Mesenchymal stem cell (in vitro differentiated cells and primary cell): ENCODE measurements around the gene PANK4.

Experiments used
- DNase-seq: peaks from one replicate; pipeline ENCODE4 v3.0.0-alpha.2; 2013
- H2AFZ ChIP-seq: one replicate; pipeline ENCODE4 v1.6.1; 2013; ENCODE audit warnings: low read depth, mild to moderate bottlenecking, control low read depth, inconsistent platforms, low read length, moderate library complexity
- H2AK5ac ChIP-seq: 2 replicates; pipeline ENCODE4 v1.6.1; 2013; ENCODE audit warnings: low read length, moderate library complexity, mild to moderate bottlenecking, inconsistent platforms; ENCODE audit not compliant: severe bottlenecking
- H2BK120ac ChIP-seq: one replicate; pipeline ENCODE4 v1.6.1; 2013; ENCODE audit warnings: low read depth, mild to moderate bottlenecking, inconsistent platforms, low read length, moderate library complexity
- H2BK12ac ChIP-seq, 2 experiments: one replicate each; pipeline ENCODE4 v1.6.1; 2013; ENCODE audit warnings: inconsistent platforms in 2 of 2, low read length in 2 of 2, mild to moderate bottlenecking in 2 of 2, moderate library complexity in 2 of 2, control low read depth in 1 of 2
- H2BK15ac ChIP-seq: one replicate; pipeline ENCODE4 v1.6.1; 2013; ENCODE audit warnings: mild to moderate bottlenecking, low read depth, inconsistent platforms; ENCODE audit not compliant: poor library complexity, severe bottlenecking
- H2BK5ac ChIP-seq: 2 replicates; pipeline ENCODE4 v1.6.1; 2013; ENCODE audit warnings: low read depth, mild to moderate bottlenecking, low read length, control low read depth, inconsistent platforms; ENCODE audit not compliant: poor library complexity, severe bottlenecking
- H3K14ac ChIP-seq, 2 experiments: one replicate each; pipeline ENCODE4 v1.6.1; 2013; ENCODE audit warnings: inconsistent platforms in 2 of 2, low read length in 2 of 2, control low read depth in 1 of 2, mild to moderate bottlenecking in 1 of 2, moderate library complexity in 1 of 2
- H3K18ac ChIP-seq, 2 experiments: one replicate each; pipeline ENCODE4 v1.6.1; 2013; ENCODE audit warnings: inconsistent platforms in 2 of 2, low read length in 2 of 2, control low read depth in 1 of 2, low read depth in 1 of 2, mild to moderate bottlenecking in 1 of 2
- H3K23ac ChIP-seq, 2 experiments: one replicate each; pipeline ENCODE4 v1.6.1; 2013; ENCODE audit warnings: inconsistent platforms in 2 of 2, low read length in 2 of 2, mild to moderate bottlenecking in 2 of 2, moderate library complexity in 2 of 2, control low read depth in 1 of 2
- H3K27ac ChIP-seq: 2 replicates; pipeline ENCODE4 v1.5.1; 2013; ENCODE audit warnings: mild to moderate bottlenecking, moderate library complexity, low read length, control low read depth, inconsistent platforms; ENCODE audit not compliant: poor library complexity, severe bottlenecking
- H3K27me3 ChIP-seq, 2 experiments: 2 replicates each; pipeline versions ENCODE4 v1.6.1 to v1.7.0; 2013; ENCODE audit warnings: low read length in 2 of 2, mild to moderate bottlenecking in 2 of 2, moderate library complexity in 2 of 2, control low read depth in 1 of 2, inconsistent platforms in 1 of 2; ENCODE audit not compliant: control insufficient read depth in 1 of 2, insufficient read depth in 1 of 2
- H3K36me3 ChIP-seq, 2 experiments: 2 replicates each; pipeline versions ENCODE4 v1.6.1 to v1.7.0; 2013; ENCODE audit warnings: low read length in 2 of 2, control low read depth in 1 of 2, inconsistent platforms in 1 of 2, low read depth in 1 of 2, mild to moderate bottlenecking in 1 of 2; ENCODE audit not compliant: insufficient read depth in 2 of 2, control insufficient read depth in 1 of 2
- H3K4ac ChIP-seq, 2 experiments: one replicate each; pipeline ENCODE4 v1.6.1; 2013; ENCODE audit warnings: inconsistent platforms in 2 of 2, low read length in 2 of 2, mild to moderate bottlenecking in 2 of 2, moderate library complexity in 2 of 2, control low read depth in 1 of 2, low read depth in 1 of 2
- H3K4me1 ChIP-seq: 2 replicates; pipeline ENCODE4 v1.6.1; 2013; ENCODE audit warnings: low read depth, low read length, control low read depth; ENCODE audit not compliant: control insufficient read depth, insufficient read depth
- H3K4me2 ChIP-seq: 2 replicates; pipeline ENCODE4 v1.6.1; 2013; ENCODE audit warnings: low read length, mild to moderate bottlenecking, inconsistent platforms; ENCODE audit not compliant: poor library complexity, severe bottlenecking
- H3K4me3 ChIP-seq, 2 experiments: 2 replicates each; pipeline versions ENCODE4 v1.5.1 to v1.7.0; 2013; ENCODE audit warnings: low read length in 2 of 2, mild to moderate bottlenecking in 2 of 2, control low read depth in 1 of 2, low read depth in 1 of 2; ENCODE audit not compliant: insufficient read depth in 1 of 2
- H3K79me1 ChIP-seq: replicated peaks from 2 replicates; pipeline ENCODE4 v1.6.1; 2013; ENCODE audit warnings: mild to moderate bottlenecking, control low read depth, low read length, inconsistent platforms; ENCODE audit not compliant: poor library complexity, severe bottlenecking
- H3K9ac ChIP-seq: 2 replicates; pipeline ENCODE4 v1.7.0; 2013; ENCODE audit warnings: mild to moderate bottlenecking, low read length, moderate library complexity
- H3K9me3 ChIP-seq: 2 replicates; pipeline ENCODE4 v1.7.0; 2013; ENCODE audit warnings: mild to moderate bottlenecking, low read length; ENCODE audit not compliant: control insufficient read depth
- H4K8ac ChIP-seq: one replicate; pipeline ENCODE4 v1.6.1; 2013; ENCODE audit warnings: inconsistent platforms, mild to moderate bottlenecking, low read length, moderate library complexity
- H4K91ac ChIP-seq: one replicate; pipeline ENCODE4 v1.6.1; 2013; ENCODE audit warnings: mild to moderate bottlenecking, low read length, inconsistent platforms
- WGBS: methylation state at CpG from one replicate; pipeline ENCODE4 v1.1.7; 2013; ENCODE audit warnings: mixed read lengths; 5-methylcytosine and 5-hydroxymethylcytosine counted together

Gene PANK4

GRCh38 chr1:2466958-2467554 is 59.3 kb downstream of the PANK4 start:
- Histone ChIP-seq H3K18ac (no peak overlapping the region), H3K9me3 (no peaks in the 10 kb centered on the region), H3K36me3 (peaks cover 0 to 16% of the 10 kb centered on the region in 2 experiments), H3K9ac (no peak overlapping the region), H4K8ac (no peak overlapping the region), H3K14ac (no peak overlapping the region), H2BK120ac (no peak overlapping the region), H3K4ac (no peak overlapping the region), H2BK15ac (no peak overlapping the region), H3K79me1 (peaks cover 28% of the 10 kb centered on the region), H3K4me1 (peaks cover 77% of the 10 kb centered on the region), H3K23ac (no peak overlapping the region), H3K4me2 (peak overlapping the region; percentile 63), H3K4me3 (peak overlapping the region in 1 of 2 experiments; percentile 22), H2AK5ac (no peak overlapping the region), H3K27me3 (peaks cover 0 to 87% of the 10 kb centered on the region in 2 experiments), H3K27ac (no peak overlapping the region), H4K91ac (no peak overlapping the region), H2BK5ac (no peak overlapping the region), H2BK12ac (no peak overlapping the region), H2AFZ (no peak overlapping the region)
- DNase-seq, result no peak
- WGBS, result 12% methylated on average over 19 of the region's 30 CpGs

- WGBS, result 76% methylated on average over 12 of the region's 12 CpGs
- H2BK15ac ChIP-seq, result no peak overlapping the region
- H3K14ac ChIP-seq, result no peak overlapping the region
- no peak overlapping the region for H3K4me2 ChIP-seq
- peaks cover 79% of the 10 kb centered on the region for H3K4me1 ChIP-seq
- H4K91ac ChIP-seq, result no peak overlapping the region
- H4K8ac ChIP-seq, result no peak overlapping the region
- DNase-seq, result no peak
- peaks cover 0 to 80% of the 10 kb centered on the region in 2 experiments for H3K27me3 ChIP-seq
- no peak overlapping the region for H2BK12ac ChIP-seq
- H3K23ac ChIP-seq, result no peak overlapping the region
- H3K4me3 ChIP-seq, result no peak overlapping the region
- H3K27ac ChIP-seq, result no peak overlapping the region
- H3K4ac ChIP-seq, result no peak overlapping the region
- peaks cover 0 to 12% of the 10 kb centered on the region in 2 experiments for H3K36me3 ChIP-seq
- no peak overlapping the region for H3K9ac ChIP-seq
- H2BK5ac ChIP-seq, result no peak overlapping the region
- no peak overlapping the region for H2BK120ac ChIP-seq
- no peak overlapping the region for H2AFZ ChIP-seq
- no peaks in the 10 kb centered on the region for H3K9me3 ChIP-seq
- no peak overlapping the region for H3K18ac ChIP-seq
- no peak overlapping the region for H2AK5ac ChIP-seq
- H3K79me1 ChIP-seq, result peaks cover 29% of the 10 kb centered on the region
Measured at GRCh38 chr1:2466270-2466665, 60.1 kb downstream of the PANK4 start.

DNA sequence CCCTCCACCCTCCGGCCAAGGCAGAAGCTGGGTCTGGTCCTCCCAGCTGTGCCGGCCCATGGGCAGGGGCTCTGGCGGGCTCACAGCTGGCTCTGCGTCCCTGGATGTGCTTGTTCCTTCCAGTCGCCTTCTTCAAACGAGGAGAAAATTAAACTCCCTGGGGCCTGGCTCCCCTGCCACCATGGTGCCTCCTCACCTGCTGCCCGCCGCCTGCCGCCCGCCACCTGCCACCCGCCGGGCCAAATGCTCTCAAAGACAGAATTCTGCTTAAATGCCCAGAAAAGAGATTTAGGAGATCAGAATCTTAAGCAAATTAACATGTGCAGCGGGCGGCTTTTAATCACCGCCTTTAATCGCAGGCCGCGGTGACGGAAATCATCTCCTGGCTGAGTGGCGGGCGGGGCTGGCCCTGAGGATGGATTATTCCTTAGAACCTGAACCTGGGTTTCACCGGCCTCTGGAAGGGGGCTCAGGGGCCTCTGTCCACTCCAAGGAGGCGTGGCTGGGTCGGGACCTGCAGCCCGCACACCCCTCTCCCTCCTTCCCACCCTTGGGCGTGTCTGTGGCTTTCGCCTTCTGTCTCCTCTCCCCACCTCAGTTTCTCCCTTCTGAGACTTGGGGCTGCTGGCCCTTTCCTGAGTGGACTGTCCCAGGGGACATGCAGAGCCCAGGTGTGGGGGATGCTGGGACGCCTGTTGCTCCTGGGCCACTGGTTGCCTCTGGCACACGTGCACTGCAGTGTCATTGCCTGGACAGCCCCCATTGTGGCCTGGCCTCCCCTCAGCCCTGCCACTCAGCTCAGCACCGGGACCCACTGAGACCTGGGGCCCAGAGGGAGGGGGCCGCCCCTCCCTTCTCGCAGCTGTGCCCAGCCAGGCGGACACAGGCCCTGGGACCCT is 60.8 kb downstream of the PANK4 start:
- peaks cover 82% of the 10 kb centered on the region for H3K4me1 ChIP-seq
- H3K14ac ChIP-seq, result no peak overlapping the region
- H2BK15ac ChIP-seq, result no peak overlapping the region
- no peaks in the 10 kb centered on the region for H3K9me3 ChIP-seq
- H3K18ac ChIP-seq, result no peak overlapping the region
- H4K8ac ChIP-seq, result no peak overlapping the region
- H3K79me1 ChIP-seq, result peaks cover 34% of the 10 kb centered on the region
- no peak overlapping the region for H3K4me2 ChIP-seq
- H2BK120ac ChIP-seq, result no peak overlapping the region
- H3K27me3 ChIP-seq, result peaks cover 0 to 78% of the 10 kb centered on the region in 2 experiments
- no peak for DNase-seq
- H2AK5ac ChIP-seq, result no peak overlapping the region
- no peak overlapping the region for H2BK12ac ChIP-seq
- H3K9ac ChIP-seq, result no peak overlapping the region
- no peak overlapping the region for H3K23ac ChIP-seq
- H3K36me3 ChIP-seq, result peaks cover 0 to 11% of the 10 kb centered on the region in 2 experiments
- H3K27ac ChIP-seq, result no peak overlapping the region
- H2BK5ac ChIP-seq, result no peak overlapping the region
- H4K91ac ChIP-seq, result no peak overlapping the region
- no peak overlapping the region for H2AFZ ChIP-seq
- WGBS, result 79% methylated on average over 33 of the region's 33 CpGs
- H3K4me3 ChIP-seq, result peak overlapping the region in 1 of 2 experiments; percentile 21
- H3K4ac ChIP-seq, result no peak overlapping the region

GRCh38 chr1:2463396-2463795 is 63.0 kb downstream of the PANK4 start:
- Histone ChIP-seq H3K4me1 (peaks cover 78% of the 10 kb centered on the region), H2BK120ac (no peak overlapping the region), H2BK12ac (no peak overlapping the region), H2AK5ac (no peak overlapping the region), H3K4me3 (no peak overlapping the region), H3K27me3 (peaks cover 0 to 58% of the 10 kb centered on the region in 2 experiments), H2AFZ (no peak overlapping the region), H3K9me3 (no peaks in the 10 kb centered on the region), H4K8ac (no peak overlapping the region), H2BK5ac (no peak overlapping the region), H3K36me3 (peaks cover 0 to 12% of the 10 kb centered on the region in 2 experiments), H3K4me2 (no peak overlapping the region), H3K79me1 (peaks cover 35% of the 10 kb centered on the region), H4K91ac (no peak overlapping the region), H3K18ac (no peak overlapping the region), H3K4ac (no peak overlapping the region), H3K23ac (no peak overlapping the region), H3K27ac (no peak overlapping the region), H3K9ac (no peak overlapping the region), H2BK15ac (no peak overlapping the region), H3K14ac (no peak overlapping the region)
- DNase-seq, result no peak
- WGBS, result 71% methylated on average over 17 of the region's 17 CpGs
